GM19193 (cell line): ENCODE results near the gene C1QTNF5.
A peak's percentile ranks its signal among the peaks of the same experiment; 100 is the strongest.

Source experiments
- POLR2A ChIP-seq: IDR thresholded peaks from 4 replicates; pipeline ENCODE4 v1.6.1; 2011; ENCODE audit not compliant: insufficient read depth, insufficient read length; ENCODE audit errors: extremely low read depth

The C1QTNF5 gene

DNA sequence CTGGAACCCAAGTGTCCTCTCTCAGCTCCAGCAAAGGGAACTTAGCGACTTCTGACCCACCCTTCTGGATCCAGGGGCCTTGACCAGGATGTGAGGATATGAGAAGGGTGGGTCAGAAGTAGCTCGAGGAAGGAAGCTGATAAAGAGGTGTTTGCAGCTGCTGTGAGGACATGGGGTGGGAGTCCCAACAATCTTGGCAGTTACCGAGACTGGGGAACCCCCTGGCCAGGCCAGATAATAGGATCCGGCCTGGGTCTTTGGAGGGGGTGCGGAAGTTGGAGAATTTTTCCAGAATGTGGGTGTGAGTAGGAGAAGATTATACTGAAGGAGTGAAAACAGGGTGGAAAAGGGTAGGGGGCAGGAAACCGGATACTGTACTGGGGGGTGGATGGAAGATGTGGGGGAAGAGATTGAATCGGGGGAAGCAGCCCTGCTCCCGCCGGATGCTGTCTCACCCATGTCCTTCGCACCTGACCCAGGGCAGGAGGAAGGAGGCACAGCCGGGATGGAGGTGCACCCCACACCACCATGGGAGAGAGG lies 20.9 kb downstream of the C1QTNF5 start:
- no peak for TF ChIP-seq POLR2A

DNA sequence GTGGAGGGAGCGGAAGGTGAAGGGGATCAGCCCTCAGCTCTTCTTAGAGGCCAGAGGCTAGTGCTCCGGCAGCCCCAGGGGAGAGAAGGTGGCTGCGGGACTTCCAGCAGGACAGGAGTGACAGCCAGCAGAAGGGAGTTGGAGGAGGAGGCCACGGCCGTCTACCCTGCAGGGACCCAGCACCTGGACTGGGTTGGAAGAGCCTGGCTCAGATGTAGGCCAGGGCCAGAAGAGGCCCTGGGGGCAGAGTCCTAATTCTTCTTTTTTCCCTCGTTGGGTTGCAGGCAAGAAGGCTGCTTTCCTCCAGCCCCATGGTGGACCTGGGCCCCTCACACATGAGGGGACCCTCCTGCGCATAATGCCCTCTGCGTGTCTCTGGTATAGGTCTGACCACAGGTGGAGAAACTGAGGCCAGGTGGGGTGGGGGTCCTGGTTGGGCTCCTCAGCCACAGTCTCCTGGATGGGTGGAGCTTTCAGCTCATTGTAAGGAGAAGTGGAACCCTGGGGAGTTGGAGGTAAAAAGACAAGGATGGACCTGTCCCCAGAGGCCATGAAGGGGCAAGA lies 21.5 kb downstream of the C1QTNF5 start:
- TF ChIP-seq POLR2A = no peak

DNA sequence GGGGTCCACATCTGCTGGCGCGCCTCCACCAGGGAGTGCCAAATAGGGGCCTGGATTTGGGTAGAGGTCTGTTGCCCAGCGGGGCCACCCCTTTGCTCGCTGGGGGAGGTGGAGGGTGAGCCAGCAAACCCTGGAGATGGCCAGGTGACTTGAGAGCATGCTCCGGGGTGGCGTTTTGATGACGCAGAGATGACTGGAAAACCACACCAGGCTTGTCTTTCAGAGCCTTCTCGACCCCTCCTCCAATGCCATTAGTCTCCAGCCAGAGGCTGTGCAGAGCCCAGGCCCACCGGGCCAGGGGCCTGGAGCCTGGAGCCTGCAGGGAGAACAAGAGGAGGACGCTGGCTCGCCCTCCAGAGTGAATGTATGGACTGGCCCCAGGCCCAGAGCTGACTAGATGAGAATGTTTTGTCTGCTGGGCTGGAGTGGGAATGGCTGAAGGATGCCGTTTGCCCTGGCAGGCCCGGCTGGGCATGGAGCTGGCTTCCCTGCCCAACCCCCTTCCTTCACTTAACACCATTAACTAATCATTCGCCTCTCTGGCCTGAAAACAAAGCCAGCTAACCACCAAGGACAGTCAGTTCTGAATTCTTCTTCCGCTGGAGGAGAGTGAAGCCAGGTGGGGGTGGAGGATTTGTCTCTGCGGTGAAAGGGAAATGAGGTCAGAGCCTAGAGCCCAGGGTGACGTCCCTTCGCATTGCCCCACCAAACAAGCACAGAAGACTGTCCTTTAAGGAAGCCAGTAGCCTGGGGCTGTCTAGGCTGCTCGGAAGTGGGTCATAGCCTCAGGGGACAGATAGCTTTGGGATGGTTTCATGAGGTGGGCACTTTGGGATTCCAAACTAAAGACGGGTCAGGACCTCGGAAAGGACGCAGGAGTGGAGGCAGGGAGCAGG lies 22.2 kb downstream of the C1QTNF5 start:
- TF ChIP-seq POLR2A = no peak

GRCh38 chr11:119317592-119318239 lies 23.0 kb downstream of the C1QTNF5 start:
- no peak for TF ChIP-seq POLR2A

- TF ChIP-seq POLR2A = peak; percentile 41
Measured at GRCh38 chr11:119316729-119317591, 23.7 kb downstream of the C1QTNF5 start, which contains the start of gene MCAM. MCAM (minus strand) TSS chr11:119317130; CDS start chr11:119317101, 29 bp downstream.

- TF ChIP-seq POLR2A = no peak
Measured at GRCh38 chr11:119316016-119316728, 24.5 kb downstream of the C1QTNF5 start.

- TF ChIP-seq POLR2A = no peak
Measured at GRCh38 chr11:119315131-119316015, 25.3 kb downstream of the C1QTNF5 start.

DNA sequence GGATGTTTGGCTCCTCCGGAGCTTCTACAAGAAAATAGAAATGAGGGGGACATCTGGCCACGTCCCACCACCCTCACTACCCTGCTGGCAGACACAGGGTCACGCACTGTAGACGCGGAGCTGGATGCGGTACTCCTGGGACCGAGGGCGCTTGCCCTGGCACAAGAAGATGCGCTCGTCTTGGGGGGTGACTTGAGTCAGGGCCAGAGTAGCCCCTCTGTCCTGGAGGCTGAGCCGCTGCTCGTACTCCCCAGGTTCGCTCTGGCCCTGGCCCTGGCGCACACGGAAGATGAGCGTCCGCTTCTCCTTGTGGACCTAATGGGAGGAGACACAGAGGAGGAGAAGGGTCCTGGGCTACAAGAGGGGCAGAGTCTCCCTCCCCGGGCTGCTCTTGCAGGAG lies 26.0 kb downstream of the C1QTNF5 start:
- no peak for TF ChIP-seq POLR2A

DNA sequence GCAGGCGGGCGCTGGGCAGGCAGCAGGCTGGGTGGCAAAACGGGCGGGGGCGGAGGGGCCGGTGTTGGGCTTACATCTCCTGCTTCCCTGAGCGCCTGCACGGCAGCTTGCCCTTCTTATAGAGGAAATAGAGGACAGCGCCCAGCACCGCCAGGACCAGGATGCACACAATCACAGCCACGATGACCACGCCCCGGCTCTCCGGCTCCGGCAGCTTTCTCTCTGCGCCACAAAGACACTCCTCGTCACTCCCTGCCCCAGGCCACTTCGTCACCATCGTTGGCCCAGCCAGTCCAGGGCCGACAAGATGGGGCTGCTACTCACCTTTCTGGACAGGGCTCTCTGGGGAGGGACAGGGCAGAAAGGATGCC lies 30.0 kb downstream of the C1QTNF5 start:
- no peak for TF ChIP-seq POLR2A

GRCh38 chr11:119309953-119310681 lies 30.6 kb downstream of the C1QTNF5 start:
- no peak for TF ChIP-seq POLR2A

- no peak for TF ChIP-seq POLR2A
Measured at GRCh38 chr11:119309411-119309810, 31.3 kb downstream of the C1QTNF5 start.

- no peak for TF ChIP-seq POLR2A
Measured at GRCh38 chr11:119307974-119308373, 32.7 kb downstream of the C1QTNF5 start.
